H4 (cell line): ENCODE measurements around the gene PRRT2. TPM values are rescaled to one million over a fixed set of nuclear protein-coding genes. Genes with fewer than 3 reads are reported as not detected.
"Not testable (repeated sequence)": the region's sequence is repeated elsewhere in the genome, so short reads cannot be mapped to it uniquely, and the experiment has no call there.

Experiments
- DNase-seq: peaks from one replicate; pipeline ENCODE4 v3.0.0-alpha.2; 2015; ENCODE audit warnings: low spot score
- total RNA-seq: library from RNA; depleted of rRNA; stranded (reverse); fragments of >200 nt; shearing (Covaris generic); gene quantifications from 2 replicates; pipeline ENCODE4 v1.2.3, GENCODE V29; 2014

PRRT2 gene
- total RNA-seq, 1 experiment from 2014 or later, result 1.0 TPM

DNA sequence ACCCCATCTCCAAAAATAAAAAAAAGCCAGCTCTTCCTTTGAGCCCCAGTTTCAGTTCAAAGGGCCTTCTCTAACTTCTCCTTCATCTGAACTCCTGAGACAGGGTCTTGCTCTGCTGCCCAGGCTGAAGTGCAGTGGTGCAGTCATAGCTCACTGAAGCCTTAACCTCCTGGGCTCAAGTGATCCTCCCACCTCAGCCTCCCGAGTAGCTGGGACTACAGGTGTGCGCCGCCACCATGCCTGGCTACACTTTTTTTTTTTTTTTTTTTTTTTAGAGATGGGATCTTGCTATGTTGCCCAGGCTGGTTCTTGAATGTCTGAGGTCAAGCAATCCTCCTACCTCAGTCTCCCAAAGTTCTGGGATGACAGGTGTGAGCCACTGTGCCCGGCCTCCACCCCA, 21.2 kb downstream of the PRRT2 start:
- DNase-seq, result not testable (repeated sequence)

DNA sequence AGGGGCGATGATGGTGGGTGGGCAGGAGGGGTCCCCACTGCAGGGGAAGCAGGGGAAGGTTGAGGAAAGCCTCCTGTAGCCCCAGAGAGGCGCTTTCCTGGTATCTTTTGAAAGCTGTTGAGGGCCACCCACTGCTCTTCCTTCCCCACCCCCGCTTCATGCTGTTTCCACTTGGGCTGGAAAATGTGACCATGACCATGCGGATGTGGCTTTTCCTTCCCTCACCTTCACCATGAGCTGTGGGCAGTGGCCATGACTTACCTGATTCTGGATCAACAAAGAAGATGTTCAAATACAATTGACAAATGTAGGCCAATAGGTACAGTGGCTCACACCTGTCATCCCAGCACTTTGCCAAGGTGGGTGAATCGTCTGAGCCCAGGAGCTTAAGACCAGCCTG, 22.1 kb downstream of the PRRT2 start:
- DNase-seq, result no peak

DNA sequence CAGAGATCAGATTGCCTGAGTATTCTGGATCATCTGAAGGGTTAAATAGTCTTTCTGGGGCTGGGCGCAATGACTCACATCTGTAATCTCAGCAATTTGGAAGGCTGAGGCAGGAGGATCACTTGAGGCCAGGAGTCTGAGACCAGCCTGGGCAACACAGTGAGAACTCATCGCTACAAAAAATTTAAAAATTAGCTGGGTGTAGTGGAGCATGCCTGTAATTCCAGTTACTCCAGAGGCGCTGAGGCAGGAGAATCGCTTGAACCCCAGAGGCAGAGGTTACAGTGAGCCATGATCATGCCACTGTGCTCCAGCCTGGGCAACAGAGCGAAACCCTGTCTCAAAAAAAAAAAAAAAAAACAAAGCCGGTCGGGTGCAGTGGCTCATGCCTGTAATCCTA, 23.9 kb downstream of the PRRT2 start:
- no peak for DNase-seq

DNA sequence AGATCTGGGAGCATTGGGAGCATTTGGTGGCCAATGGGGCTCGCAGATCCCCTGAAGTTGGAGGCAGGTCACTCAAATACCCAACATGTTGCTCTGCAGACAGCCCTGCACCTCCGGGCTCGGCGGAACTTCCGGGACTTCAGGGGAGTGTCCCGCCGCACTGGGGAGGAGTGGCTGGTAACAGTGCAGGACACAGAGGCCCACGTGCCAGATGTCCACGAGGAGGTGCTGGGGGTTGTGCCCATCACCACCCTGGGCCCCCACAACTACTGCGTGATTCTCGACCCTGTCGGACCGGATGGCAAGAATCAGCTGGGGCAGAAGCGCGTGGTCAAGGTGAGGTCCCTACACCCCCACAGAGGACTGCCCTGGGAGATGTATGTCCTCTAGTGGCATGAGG, 24.6 kb downstream of the PRRT2 start:
- no peak for DNase-seq

DNA sequence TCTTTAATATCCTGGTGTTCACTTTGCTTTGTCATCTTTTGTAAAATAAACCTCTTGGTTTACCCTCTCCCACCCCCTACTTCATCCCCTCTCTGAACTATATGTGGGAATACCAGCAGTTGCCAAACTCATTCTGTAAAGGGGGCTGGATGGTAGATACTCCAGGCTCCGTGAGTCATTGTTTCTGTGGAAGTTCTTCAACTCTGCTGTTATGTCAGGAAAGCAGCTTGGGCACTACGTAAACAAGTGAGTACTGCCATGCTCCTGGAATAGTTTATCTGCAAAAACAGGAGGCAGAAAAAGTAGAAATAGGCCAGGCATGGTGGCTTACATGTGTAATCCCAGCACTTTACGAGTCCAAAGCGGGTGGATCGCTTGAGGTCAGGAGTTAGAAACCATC, 25.8 kb downstream of the PRRT2 start:
- DNase-seq, result no peak

DNA sequence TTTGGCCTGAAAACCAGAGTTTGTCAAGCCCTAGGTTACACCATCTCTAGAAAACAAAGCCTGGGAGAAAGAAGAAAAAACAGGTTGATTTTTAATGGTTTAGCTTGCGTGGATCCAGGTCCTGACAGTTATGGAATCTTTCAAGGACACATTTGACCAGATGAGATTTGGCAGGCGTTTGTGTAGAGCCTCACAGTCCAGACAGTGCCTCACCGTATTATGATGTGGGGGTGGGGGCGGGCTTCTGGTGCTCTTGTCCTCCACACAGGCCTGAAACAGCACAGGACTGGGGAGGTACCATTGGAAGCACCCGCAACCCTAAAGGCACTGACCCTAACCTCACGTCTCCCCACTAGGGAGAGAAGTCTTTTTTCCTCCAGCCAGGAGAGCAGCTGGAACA, 27.8 kb downstream of the PRRT2 start:
- DNase-seq, result no peak

DNA sequence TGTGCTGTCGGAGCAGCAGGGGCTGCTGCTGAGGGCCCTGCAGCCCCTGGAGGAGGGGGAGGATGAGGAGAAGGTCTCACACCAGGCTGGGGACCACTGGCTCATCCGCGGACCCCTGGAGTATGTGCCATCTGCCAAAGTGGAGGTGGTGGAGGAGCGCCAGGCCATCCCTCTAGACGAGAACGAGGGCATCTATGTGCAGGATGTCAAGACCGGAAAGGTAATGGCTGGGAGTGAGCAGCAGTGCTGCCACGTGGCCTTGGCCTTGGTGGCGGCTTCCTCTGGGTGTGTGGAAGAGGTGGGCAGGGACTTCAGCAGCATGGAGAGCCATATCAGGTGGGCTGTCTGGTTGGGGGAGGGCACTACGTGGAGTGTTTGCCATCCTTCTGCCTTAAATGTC, 28.2 kb downstream of the PRRT2 start:
- DNase-seq, result no peak

DNA sequence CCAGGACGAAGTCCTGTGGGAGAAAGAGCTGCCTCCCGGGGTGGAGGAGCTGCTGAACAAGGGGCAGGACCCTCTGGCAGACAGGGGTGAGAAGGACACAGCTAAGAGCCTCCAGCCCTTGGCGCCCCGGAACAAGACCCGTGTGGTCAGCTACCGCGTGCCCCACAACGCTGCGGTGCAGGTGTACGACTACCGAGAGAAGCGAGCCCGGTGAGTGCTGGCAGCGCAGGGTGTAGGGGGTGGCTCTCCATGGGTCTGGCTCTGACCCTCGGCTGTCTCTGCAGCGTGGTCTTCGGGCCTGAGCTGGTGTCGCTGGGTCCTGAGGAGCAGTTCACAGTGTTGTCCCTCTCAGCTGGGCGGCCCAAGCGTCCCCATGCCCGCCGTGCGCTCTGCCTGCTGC, 29.6 kb downstream of the PRRT2 start:
- no peak for DNase-seq

DNA sequence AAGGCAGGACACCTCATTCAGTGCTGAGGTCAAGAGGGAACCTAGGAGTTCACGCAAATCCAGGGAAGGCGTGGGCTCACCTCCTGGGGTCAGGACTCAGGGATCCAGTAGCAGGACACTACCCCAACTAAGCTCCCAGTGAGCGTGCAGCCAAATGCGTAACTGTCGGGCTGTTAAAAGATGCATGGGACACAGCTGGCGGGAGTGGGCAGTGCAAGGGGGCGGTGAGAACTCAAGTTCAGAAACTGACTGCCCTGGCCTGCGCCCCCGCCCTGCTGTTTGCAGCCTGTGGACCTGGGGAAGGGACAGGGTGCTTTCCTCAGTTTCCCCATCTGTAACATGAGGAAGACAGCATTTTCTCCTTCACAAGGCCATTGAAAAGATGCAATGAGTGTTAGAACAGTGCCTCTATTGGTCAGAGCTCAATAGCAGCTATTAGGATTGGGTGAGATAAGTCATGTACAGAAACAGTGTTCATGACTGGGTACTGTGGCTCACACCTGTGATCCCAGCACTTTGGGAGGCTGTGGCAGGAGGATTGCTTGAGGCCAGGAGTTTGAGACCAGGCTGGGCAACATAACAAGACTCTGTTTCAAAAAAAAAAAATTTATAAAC, 30.8 kb downstream of the PRRT2 start:
- DNase-seq, result no peak

DNA sequence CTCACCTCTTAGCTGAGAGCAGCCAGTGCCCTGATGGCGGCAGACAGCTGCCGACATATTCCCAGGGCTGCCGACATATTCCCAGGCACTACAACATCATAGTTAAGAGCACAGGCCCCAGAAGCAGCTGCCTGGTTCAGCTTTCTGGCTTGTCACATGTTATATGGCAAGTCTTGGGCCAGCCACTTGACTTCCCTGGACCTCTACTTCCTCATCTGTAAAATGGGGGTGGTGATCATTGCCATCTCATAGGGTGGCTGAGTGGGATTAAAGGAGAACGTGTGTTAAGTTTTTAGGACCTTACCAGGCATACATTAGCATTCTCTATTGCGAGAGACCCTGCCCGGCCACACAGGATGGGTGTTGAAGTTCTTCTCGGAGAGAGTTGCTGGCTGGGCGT, 31.9 kb downstream of the PRRT2 start:
- no peak for DNase-seq

DNA sequence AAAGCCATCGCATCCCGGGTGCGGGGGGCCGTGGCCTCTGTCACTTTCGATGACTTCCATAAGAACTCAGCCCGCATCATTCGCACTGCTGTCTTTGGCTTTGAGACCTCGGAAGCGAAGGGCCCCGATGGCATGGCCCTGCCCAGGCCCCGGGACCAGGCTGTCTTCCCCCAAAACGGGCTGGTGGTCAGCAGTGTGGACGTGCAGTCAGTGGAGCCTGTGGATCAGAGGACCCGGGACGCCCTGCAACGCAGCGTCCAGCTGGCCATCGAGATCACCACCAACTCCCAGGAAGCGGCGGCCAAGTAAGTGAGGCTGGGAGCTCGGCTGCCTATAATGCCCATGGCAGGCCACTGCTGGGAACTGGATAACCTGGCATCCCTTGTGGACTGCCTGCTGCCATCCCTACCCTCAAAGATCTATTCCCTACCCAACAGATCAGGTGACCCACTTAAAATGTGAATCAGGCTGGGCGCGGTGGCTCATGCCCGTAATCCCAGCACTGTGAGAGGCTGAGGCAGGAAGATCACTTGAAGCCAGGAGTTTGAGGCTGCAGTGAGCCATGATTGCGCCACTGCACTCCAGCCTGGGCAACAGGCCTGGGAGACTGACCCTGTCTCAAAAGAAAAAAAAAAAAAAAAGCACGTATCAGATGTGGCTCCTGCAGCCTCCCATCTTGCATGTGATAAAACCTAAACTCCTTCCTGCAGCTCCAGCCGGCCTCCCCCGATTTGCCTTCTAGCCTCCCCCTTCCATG, 32.8 kb downstream of the PRRT2 start:
- DNase-seq, result no peak

DNA sequence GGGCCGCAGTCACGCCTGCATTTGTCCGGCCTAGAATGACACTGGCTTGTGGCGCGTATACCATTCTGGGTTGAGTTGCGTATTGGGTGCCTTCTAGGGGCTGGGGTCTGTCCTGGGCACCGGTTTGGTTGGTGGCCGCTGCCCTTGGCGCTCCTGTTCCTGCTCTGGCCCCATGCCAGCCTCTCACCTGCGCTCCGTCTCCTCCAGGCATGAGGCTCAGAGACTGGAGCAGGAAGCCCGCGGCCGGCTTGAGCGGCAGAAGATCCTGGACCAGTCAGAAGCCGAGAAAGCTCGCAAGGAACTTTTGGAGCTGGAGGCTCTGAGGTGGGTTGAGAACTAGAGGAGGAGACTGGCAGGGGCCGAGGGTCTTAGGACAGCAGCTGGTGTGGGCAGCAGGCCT, 33.7 kb downstream of the PRRT2 start:
- no peak for DNase-seq

DNA sequence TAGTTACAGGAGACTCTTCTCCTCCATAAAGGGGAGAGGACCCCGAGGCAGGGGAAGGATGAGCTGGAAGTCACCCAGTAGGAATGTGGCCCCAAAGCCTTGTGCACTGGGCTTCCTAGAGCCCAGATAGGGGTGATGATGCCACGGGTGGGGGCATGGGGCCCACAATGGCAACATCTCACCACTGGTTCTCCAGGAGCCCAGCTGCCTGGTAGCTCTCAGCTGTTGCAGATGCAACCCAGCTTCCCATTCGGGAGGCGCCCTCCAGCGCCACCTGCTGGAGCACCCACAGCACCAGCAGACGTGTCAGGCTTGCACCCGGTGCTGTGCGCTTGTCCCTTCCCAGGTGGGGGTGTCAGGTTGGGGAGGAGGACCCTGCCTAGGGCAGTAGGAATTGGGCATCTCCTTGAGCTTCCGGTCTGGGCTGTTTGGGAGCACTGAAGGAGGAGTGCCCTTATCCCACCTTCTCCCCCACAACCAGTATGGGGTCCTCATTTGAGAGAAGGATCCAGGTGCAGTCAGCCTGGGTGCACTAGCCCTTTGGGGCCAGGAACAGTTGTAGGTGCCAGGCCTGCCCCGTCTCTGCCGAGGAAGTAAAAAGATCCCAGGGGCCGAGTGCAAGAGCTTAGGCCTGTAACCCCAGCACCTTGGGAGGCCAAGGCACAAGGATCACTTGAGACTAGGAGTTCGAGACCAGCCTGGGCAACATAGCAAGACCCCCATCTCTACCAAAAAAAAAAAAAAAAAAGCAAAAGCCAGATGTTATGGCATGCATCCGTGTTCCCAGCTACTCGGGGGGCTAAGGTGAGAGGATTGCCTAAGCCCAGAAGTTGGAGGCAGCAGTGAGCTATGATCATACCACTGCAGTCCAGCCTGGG, 36.7 kb downstream of the PRRT2 start:
- peak; percentile 29 for DNase-seq

DNA sequence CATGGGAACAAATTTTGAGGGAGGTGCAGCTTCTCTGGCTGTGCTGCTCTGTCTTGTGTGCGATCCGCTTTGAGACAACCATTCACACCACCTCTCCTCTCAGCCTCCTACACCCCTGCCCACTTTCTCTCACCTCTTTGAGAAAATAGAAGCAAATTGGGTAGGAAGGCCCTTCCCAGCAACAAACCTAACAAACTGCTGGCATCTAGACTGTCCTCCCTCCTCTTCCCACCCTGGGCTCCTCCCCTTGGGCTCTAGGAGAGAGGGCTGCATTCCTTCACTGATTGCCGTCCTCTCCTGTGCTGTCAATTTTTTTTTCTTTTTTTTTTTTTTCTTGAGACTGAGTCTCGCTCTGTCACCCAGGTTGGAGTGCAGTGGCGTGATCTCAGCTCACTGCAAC, 37.5 kb downstream of the PRRT2 start:
- DNase-seq, result no peak

DNA sequence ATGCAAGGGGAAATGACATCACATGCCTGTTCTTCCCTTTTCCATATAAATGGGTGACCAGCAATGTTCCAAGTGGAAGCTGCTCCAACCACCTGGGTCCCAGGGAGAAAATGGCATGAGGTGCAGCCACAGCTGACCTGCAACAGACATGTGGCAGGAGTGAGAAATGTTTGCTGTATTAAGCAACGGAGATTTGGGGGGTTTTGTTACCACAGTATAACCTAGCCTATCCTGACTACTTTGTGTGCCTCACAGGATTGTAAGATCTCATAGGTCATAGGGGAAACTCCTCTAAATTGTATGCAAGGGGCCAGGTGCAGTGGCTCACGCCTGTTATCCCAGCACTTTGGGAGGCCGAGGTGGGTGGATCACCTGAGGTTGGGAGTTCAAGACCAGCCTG, 39.0 kb downstream of the PRRT2 start:
- DNase-seq, result no peak

DNA sequence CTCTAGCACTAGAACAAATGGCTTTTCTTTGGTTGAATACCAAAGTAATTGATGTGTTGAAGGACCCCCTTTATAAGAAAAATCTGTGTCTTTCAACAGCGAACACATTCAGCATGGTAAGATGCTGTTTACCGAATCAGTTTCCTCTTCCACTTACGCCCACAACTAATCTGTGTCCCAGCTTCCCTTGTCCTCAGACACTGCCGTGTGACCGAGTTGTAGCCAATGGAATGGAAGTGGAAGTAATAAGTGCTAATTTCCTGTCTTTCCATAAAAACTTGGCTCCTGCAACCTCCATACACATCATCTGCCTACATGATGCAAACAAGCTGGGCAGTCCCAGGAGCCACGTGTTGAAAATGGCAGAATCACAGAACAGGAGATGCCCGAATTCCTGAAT, 40.7 kb downstream of the PRRT2 start:
- DNase-seq, result no peak

DNA sequence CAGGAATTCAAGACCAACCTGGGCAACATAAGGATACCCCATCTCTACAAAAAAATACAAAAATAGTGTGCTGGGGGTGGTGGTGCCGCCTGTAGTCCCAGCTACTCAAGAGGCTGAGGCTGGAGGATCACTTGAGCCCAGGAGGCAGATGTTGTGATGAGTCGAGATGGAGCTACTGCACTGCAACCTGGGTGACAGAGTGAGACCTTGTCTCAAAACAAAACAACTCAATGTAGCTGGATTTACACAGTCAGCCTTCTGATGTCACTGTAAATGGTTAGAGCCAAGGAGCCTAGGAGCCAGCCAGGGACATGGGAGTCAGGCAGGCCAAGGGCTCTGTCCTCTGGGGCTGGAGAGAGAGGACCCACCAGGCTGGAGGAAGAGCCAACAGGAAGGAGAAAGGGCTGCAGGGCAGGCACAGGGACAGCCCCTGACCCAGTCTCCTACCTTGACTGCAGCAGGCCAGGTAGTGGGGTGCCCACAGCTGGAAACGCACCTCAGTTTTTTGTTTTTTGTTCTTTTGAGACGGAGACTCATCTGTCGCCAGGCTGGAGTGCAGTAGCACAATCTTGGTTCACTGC, 42.6 kb downstream of the PRRT2 start:
- DNase-seq, result no peak

DNA sequence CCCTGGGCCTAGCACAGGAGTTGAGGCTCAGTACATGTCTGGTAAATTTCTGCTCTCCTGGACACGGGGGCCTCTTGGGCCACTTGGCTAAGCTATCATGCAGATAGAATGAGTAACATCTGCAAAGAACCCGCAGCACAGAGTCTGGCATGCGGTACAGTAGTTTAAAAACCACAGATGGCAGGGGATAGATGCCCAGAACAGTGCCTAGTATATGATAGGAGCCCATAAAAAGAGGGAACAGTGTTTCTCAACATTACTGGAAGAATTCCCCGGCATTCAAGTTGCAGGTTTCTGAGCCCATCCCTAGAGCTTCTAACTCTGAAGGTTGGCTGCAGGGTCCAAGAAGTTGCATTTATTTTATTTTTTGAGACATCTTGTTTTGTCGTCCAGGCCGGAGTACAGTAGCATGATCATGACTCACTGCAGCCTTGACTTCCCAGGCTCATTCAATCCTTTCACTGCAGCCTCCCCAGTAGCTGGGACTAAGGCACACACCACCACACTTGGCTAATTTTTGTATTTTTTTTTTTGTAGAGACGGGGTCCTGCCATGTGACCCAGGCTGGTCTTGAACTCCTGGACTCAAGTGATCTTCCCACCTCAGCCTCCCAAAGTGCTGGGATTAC, 45.3 kb downstream of the PRRT2 start:
- DNase-seq, result no peak

DNA sequence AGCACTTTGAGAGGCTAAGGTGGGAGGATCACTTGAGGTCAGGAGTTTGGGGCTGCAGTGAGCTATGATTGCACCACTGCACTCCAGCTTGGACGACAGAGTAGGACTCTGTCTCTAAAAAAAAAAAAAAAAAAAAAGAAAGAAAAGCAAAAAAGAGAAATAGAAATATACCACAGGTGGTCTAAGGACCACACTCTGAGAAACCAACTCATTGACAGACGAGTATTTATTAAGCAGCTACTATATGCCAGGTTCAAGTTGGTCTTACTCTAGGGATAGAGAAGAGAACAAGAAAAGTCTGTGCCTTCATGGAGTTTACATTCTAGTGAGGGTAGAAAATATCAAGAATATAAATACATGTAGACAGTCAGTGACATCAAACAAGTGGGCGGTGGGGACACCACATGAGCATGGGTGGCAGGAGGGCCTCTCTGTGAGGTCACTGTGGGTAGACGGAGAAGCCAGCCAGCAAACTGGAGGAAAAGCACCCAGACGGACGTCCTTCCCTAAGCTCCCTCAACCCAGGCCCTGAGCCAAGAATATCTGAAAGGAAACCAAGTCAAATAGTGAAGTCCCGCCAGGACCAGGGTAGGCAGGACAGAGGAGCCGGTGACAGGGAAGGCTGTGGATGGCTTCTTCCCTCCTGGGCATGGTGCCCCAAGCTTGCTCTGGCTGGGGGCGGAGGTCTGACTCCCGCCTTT, 46.3 kb downstream of the PRRT2 start:
- no peak for DNase-seq

DNA sequence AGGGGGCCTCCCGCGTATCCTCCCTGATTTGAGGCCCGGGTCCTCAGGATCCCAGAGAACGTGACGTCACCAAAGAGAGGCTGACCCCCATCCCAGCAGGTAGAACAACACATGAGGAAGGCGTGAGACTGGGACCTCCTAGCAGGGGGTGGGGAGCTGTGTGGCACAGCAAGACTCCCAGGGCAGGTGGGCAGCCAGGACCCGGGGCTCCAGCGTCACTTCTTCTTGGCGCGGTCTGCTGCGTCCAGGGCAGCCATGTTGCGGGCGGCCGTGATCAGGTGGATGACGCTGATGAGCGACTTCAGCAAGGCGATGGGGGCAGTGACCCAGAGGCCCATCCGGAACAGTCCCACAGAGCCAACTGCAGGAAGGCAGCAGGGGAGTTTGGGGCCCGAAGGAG, 47.0 kb downstream of the PRRT2 start:
- DNase-seq, result no peak

DNA sequence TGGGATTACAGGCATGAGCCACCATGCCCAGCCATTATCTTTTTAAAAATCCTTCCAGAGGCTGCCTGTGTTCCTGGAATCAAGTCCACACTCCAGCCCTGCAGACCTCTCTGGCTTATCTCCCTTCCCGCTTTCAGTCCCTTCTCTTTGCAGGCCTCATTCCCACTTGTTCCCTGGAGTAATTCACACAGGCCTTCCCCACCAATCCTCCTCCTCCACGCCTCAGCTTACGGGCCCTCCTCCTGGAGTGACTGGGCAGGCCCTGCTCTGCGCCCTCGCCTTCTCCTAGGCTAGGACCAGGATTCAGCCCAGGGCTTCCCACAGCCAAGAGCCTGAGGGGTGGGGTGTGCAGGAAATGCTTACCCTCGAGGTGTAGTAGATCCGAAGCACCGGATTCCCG, 48.2 kb downstream of the PRRT2 start:
- DNase-seq, result no peak
